OCI-LY1 (cell line): ENCODE data around the gene NAV2.

ENCODE experiments used
- H2AFZ ChIP-seq: fragments of 200-600 bp; sonication (generic), shearing (Covaris generic); 2 replicates; pipeline ENCODE4 v1.6.0; 2014; ENCODE audit warnings: antibody characterized with exemption, mild to moderate bottlenecking, low read length
- H3F3A ChIP-seq: fragments of 200-600 bp; sonication (generic), shearing (Covaris generic); 2 replicates; pipeline ENCODE4 v1.6.0; 2014; ENCODE audit warnings: mild to moderate bottlenecking, antibody characterized with exemption, low read length, moderate library complexity; ENCODE audit not compliant: insufficient read depth
- H3K27ac ChIP-seq: fragments of 200-600 bp; sonication (generic); 2 replicates; pipeline ENCODE4 v1.5.1; 2014; ENCODE audit warnings: low read length, mixed run types, mild to moderate bottlenecking, low read depth; ENCODE audit not compliant: poor library complexity, severe bottlenecking
- H3K27me3 ChIP-seq: fragments of 200-600 bp; sonication (generic); 2 replicates; pipeline ENCODE4 v1.6.0; 2014; ENCODE audit warnings: antibody characterized with exemption, mild to moderate bottlenecking, low read length, moderate library complexity; ENCODE audit not compliant: insufficient read depth
- H3K36me3 ChIP-seq: fragments of 200-600 bp; sonication (generic); 2 replicates; pipeline ENCODE4 v1.6.1; 2014; ENCODE audit warnings: mild to moderate bottlenecking, antibody characterized with exemption, low read length, moderate library complexity, mixed read lengths; ENCODE audit not compliant: insufficient read depth
- H3K4me1 ChIP-seq: fragments of 200-600 bp; sonication (generic); 2 replicates; pipeline ENCODE4 v1.5.1; 2014; ENCODE audit warnings: mild to moderate bottlenecking, low read length, moderate library complexity; ENCODE audit not compliant: insufficient read depth, severe bottlenecking
- H3K4me2 ChIP-seq: fragments of 200-600 bp; sonication (generic), shearing (Covaris generic); 2 replicates; pipeline ENCODE4 v1.6.1; 2014; ENCODE audit warnings: low read length
- H3K4me3 ChIP-seq: fragments of 200-600 bp; sonication (generic); 2 replicates; pipeline ENCODE4 v1.5.1; 2014; ENCODE audit warnings: low read length, low read depth, mild to moderate bottlenecking, mixed read lengths; ENCODE audit not compliant: poor library complexity, severe bottlenecking
- H3K79me2 ChIP-seq: fragments of 200-600 bp; shearing (Covaris generic); 2 replicates; pipeline ENCODE4 v1.6.1; 2016; ENCODE audit warnings: mixed run types, low read length, mixed read lengths; ENCODE audit not compliant: insufficient read depth
- H3K9ac ChIP-seq: fragments of 200-600 bp; sonication (generic), shearing (Covaris generic); 2 replicates; pipeline ENCODE4 v1.6.1; 2014; ENCODE audit warnings: mild to moderate bottlenecking, low read length, mixed read lengths
- H3K9me2 ChIP-seq: fragments of 200-600 bp; sonication (generic), shearing (Covaris generic); 2 replicates; pipeline ENCODE4 v1.6.1; 2014; ENCODE audit warnings: low read depth, mild to moderate bottlenecking, low read length, mixed read lengths
- H3K9me3 ChIP-seq: fragments of 200-600 bp; shearing (Covaris generic); 2 replicates; pipeline ENCODE4 v1.6.1; 2014; ENCODE audit warnings: low read length, mixed read lengths
- H4K20me1 ChIP-seq: fragments of 200-600 bp; sonication (generic), shearing (Covaris generic); 2 replicates; pipeline ENCODE4 v1.6.0; 2016; ENCODE audit warnings: mild to moderate bottlenecking, low read length; ENCODE audit not compliant: insufficient read depth
- CTCF ChIP-seq: fragments of 200-600 bp; sonication (generic), shearing (Covaris generic); IDR thresholded peaks from 2 replicates; pipeline ENCODE4 v1.5.1; 2017; ENCODE audit warnings: mild to moderate bottlenecking, antibody characterized with exemption, low read length, moderate library complexity, mixed read lengths
- EZH2 ChIP-seq: fragments of 200-600 bp; sonication (generic), shearing (Covaris generic); IDR thresholded peaks from 2 replicates; pipeline ENCODE4 v1.8.0; 2017; ENCODE audit warnings: borderline replicate concordance, mixed run types, mild to moderate bottlenecking, antibody characterized with exemption, low read length, moderate library complexity, mixed read lengths

The NAV2 gene

GRCh38 chr11:20109731-20110445 is 397.3 kb downstream of the NAV2 start:
- no peak overlapping the region for H2AFZ ChIP-seq
- no peak for TF ChIP-seq EZH2
- TF ChIP-seq CTCF: no peak
- H3K27me3 ChIP-seq: no peaks in the 10 kb centered on the region
- H3K27ac ChIP-seq: no peak overlapping the region
- H4K20me1 ChIP-seq: no peaks in the 10 kb centered on the region
- no peaks in the 10 kb centered on the region for H3K36me3 ChIP-seq
- H3K9me2 ChIP-seq: no peaks in the 10 kb centered on the region
- H3K9me3 ChIP-seq: no peaks in the 10 kb centered on the region
- no peak overlapping the region for H3K4me2 ChIP-seq
- no peak overlapping the region for H3K9ac ChIP-seq
- H3K79me2 ChIP-seq: no peaks in the 10 kb centered on the region
- no peak overlapping the region for H3K4me3 ChIP-seq
- H3K4me1 ChIP-seq: no peaks in the 10 kb centered on the region
- no peaks in the 10 kb centered on the region for H3F3A ChIP-seq

- Histone ChIP-seq H3K9me2 (no peaks in the 10 kb centered on the region), H3F3A (no peaks in the 10 kb centered on the region), H3K9me3 (no peaks in the 10 kb centered on the region), H4K20me1 (no peaks in the 10 kb centered on the region), H3K4me2 (no peak overlapping the region), H3K36me3 (no peaks in the 10 kb centered on the region), H3K79me2 (no peaks in the 10 kb centered on the region), H3K27me3 (no peaks in the 10 kb centered on the region), H3K27ac (no peak overlapping the region), H2AFZ (no peak overlapping the region), H3K4me1 (no peaks in the 10 kb centered on the region), H3K9ac (no peak overlapping the region), H3K4me3 (no peak overlapping the region)
- TF ChIP-seq EZH2 (no peak), CTCF (peak; percentile 85)
These were observed 398.5 kb downstream of the NAV2 start for GRCh38 chr11:20110908-20111669.

- H3K4me3 ChIP-seq: no peak overlapping the region
- no peak overlapping the region for H3K9ac ChIP-seq
- H3K4me1 ChIP-seq: no peaks in the 10 kb centered on the region
- no peak overlapping the region for H3K27ac ChIP-seq
- no peaks in the 10 kb centered on the region for H3K9me2 ChIP-seq
- no peaks in the 10 kb centered on the region for H3K9me3 ChIP-seq
- H4K20me1 ChIP-seq: no peaks in the 10 kb centered on the region
- H3K4me2 ChIP-seq: no peak overlapping the region
- H3F3A ChIP-seq: no peaks in the 10 kb centered on the region
- H2AFZ ChIP-seq: no peak overlapping the region
- no peak for TF ChIP-seq CTCF
- TF ChIP-seq EZH2: no peak
- no peaks in the 10 kb centered on the region for H3K79me2 ChIP-seq
- H3K27me3 ChIP-seq: no peaks in the 10 kb centered on the region
- no peaks in the 10 kb centered on the region for H3K36me3 ChIP-seq
These were observed 399.2 kb downstream of the NAV2 start for GRCh38 chr11:20111871-20112270.
